Measurements from ENCODE around the gene GGT6.

DNA sequence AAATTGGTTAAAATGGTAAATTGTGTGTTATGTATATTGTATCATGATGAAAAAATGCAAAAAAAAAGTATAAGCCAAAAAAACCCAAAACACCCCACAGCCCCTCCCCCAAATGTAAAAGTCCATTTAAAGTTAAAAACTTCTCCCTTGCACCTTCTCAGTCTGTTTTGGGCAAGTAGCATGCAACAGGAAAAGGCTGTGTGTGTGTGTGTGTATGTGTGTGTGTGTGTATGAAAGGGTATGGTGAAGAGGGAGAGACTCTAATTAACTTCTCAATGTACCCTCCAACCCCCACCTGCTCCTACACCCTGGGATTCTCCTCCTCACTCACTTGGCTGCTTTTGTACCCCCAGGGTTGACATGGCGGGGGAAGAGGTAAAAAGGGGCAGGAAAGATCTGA lies 9.2 kb upstream of the GGT6 start:
- no peak for TF ChIP-seq ZNF8 (CRISPR knock-in tag; IDR thresholded peaks at IDR 0.05)
- TF ChIP-seq TSHZ2 (CRISPR knock-in tag; IDR thresholded peaks at IDR 0.05) = no peak

All from SK-N-SH treated with all-trans-retinoic acid at 6 μM for 48 hours (cell line).